GOT3 (cell line): ENCODE results near the gene ANKS1A.
"Not testable (repeated sequence)": the region's sequence is repeated elsewhere in the genome, so short reads cannot be mapped to it uniquely, and the experiment has no call there.

Experiments used
- DNase-seq: peaks from one replicate; lab custom pipeline; 2025; ENCODE audit warnings: mixed read lengths; lab: John Stamatoyannopoulos, UW

Gene ANKS1A

DNA sequence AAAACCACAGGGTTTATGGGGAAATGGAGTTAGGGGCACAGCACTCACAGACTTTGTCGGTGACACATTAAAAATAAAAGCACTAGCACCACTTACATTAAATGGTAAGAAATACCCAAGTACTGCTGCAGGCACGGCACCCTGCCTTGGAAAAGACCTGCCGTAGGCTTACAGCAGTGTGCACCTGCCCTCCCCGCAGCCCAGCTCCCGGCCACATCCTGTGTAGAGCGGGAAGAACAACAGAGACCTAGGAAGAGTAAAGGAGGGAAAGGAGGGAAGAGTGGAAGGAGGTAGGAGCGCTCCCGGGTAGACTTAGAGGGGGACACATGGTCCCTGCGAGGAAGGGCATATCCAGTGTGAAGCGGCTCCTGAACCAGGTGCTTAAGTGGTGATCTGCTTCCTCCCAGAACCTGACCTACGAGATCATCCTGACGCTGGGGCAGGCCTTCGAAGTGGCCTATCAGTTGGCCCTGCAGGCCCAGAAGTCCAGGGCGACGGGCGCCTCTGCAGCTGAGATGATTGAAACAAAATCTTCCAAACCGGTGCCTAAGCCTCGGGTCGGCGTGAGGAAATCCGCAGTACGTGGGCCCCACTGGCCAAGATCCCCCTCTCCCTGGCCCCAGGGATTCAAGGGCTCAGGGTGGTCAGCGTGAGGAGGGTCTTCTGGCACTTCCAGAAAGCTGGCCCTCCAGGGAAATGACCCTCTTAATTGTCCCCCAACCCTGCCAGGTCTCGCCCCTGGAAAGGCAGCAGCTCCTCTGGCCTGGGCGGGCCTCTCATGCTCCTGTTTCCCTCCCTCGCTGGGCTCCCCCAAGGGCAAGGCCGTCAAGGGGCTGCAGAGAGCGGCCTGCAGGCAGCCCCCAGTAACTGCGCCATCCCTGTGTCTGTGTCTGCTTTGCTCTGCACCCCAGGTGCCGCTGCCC is 196.6 kb downstream of the ANKS1A start:
- no peak for DNase-seq

- DNase-seq, result no peak
Measured at GRCh38 chr6:35086282-35086632, 197.2 kb downstream of the ANKS1A start.

- no peak for DNase-seq
Measured at GRCh38 chr6:35086636-35087360, 197.7 kb downstream of the ANKS1A start.

GRCh38 chr6:35087361-35088280 is 198.6 kb downstream of the ANKS1A start:
- no peak for DNase-seq

GRCh38 chr6:35088281-35089215 is 199.5 kb downstream of the ANKS1A start:
- DNase-seq, result no peak

- no peak for DNase-seq
Measured at GRCh38 chr6:35089216-35089934, 200.3 kb downstream of the ANKS1A start.

- no peak for DNase-seq
Measured at GRCh38 chr6:35089935-35090505, 201.0 kb downstream of the ANKS1A start.

- DNase-seq, result no peak
Measured at GRCh38 chr6:35090734-35091133, 201.7 kb downstream of the ANKS1A start.

DNA sequence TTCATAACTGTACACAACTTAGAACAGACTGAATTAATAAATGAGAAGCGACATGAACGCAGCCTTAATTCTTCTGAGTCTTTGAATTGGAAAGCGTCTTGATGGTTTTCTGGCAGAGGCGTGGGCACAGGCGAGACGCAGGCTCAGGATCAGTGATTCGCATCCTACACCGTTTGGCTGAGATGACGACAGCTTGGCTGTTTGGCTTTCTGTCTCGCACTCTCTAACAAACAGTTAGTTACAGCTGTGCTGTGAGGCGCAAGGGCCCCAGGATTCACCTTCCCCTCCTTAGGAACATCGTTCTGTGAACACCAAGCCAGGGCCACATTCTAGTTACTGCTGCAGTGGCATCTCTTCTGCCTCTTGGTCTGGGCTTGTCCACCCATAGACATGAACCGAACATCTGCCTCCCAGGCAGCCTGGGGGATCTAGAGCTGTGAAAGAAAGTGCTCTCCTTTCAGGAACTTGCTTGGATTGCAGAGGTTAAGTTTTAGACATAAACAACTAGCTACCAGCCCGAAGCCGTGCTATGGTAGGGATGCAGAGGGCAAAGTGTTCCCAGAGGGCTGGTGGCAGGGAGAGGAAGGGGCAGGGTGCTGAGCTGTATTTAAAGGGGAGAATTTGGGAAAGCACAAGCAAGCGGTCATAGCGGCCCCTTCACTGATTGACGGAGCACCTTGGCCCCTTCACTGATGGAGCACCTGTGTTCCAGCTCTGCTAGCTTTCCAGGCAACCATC is 202.5 kb downstream of the ANKS1A start:
- no peak for DNase-seq

DNA sequence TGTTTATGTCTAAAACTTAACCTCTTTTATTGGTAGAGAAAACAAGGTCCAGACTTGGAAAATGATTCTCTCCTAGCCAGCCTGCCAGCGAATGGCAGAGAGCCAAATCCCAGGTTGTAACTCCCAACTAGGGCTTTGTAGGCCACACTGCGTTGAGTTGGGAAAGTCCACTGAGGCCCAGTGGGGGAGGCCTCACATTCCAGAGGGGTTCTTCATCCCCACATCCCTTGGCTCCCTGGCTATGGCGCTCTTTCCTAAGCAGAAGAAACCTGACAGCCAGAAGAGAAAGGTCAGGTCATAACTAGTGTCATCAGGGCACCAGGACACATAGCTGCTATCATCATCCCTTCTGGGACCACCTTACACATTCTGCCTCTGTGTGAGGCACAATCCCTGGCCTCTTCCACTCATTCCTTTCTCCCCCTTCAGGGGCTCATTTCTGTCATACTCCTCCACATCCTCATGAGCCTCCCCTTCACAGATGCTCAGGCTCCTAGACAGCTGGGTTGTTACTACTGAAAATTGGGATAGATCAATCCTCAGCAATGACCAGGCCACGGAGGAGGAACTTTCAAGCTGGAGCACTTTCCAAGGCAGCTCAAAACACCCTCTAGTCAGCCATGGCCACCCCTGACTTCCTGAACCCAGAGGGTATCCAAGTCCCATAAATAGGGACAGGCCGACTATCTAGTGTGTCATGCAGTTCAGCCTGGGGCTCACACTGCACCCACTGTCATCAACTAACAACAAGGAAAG is 203.5 kb downstream of the ANKS1A start:
- DNase-seq, result no peak

- no peak for DNase-seq
Measured at GRCh38 chr6:35093118-35093445, 204.0 kb downstream of the ANKS1A start.

DNA sequence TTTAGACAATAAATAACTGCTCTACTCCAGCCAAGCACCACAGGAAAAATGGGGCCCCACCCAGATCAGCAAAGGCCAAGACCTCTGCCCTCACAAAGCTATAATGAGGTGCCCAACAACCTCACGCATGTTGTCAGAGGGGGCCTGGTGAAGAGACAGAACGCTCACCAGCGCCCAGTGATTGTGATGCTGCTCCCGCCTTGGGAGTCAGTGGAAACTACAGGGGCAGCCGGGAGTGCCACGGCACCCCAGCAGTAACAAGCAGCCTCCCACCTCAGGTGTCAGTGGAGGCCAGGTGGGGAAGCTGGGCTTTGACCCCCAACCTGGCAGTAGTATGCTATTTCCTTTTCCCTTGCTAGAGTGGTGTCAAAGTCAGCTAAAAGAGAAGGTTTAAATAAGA is 204.7 kb downstream of the ANKS1A start:
- DNase-seq, result no peak

GRCh38 chr6:35094183-35094582 is 205.1 kb downstream of the ANKS1A start:
- no peak for DNase-seq

GRCh38 chr6:35096129-35096862 is 207.2 kb downstream of the ANKS1A start:
- no peak for DNase-seq

- no peak for DNase-seq
Measured at GRCh38 chr6:35099116-35099515, 210.1 kb downstream of the ANKS1A start.

DNA sequence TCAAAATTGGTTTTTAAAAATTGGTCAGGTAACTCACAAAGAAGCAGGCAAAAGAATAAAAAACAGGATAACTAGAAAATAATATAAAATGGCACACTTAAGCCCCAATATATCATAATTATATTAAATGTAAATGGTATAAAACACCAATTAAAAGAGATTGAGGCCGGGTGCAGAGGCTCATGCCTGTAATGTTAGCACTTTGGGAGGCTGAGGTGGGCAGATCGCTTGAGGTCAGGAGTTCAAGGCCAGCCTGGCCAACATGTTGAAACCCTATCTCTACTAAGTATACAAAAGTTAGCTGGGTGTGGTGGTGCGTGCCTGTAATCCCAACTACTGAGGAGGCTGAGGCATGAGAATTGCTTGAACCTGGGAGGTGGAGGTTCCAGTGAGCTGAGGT is 216.0 kb downstream of the ANKS1A start:
- DNase-seq, result no peak

DNA sequence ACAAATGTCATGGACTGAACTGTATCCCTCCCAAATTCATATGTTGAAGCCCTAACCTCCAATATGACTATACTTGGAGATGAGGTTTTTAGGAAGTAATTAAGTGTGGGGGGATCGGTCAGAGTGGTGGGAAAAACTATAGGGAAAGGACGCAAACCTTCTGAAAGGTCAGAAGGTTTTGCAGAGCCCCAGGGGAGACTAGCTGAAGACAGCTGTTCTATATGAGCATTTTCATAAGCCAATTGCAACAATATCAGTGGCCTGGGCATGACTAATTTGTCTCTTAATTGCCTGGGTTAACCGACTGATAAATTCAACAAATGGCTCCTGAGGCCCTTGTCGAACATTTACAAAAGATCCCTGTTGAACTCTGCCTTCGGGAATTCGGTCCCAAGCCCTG is 217.0 kb downstream of the ANKS1A start:
- not testable (repeated sequence) for DNase-seq

DNA sequence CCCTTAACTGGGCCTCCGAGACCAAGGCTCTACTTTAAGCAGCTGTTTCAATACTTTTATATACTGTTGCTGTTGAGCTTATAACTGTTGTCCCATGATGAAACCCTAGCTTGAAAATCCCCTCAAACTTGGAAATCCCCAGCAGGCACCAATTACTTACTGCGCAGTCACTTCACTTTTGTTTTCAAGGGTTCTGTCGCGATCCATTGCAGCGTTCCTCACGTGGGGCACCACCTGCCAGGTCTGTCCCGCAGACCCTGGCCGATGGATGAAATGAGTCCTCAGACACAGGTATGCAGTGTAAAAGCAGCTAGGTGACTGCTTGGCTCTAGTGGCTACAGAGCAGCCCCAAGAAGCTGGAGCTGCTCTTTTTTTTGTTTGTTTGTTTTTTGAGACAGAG is 218.2 kb downstream of the ANKS1A start:
- not testable (repeated sequence) for DNase-seq
